IPS DF 6.9 (cell line): ENCODE results near the gene CRISP1.
"Not testable (repeated sequence)": the region's sequence is repeated elsewhere in the genome, so short reads cannot be mapped to it uniquely, and the experiment has no call there.

Experiments
- DNase-seq: peaks from one replicate; pipeline ENCODE4 v3.0.0-alpha.2; 2013; ENCODE audit warnings: low read depth, low spot score
- H3K27ac ChIP-seq: one replicate; pipeline ENCODE4 v1.5.1; 2013; ENCODE audit warnings: low read length, control low read depth
- H3K27me3 ChIP-seq: 2 replicates; pipeline ENCODE4 v1.6.1; 2013; ENCODE audit warnings: mild to moderate bottlenecking, low read length; ENCODE audit not compliant: control insufficient read depth, insufficient read depth
- H3K36me3 ChIP-seq: 2 replicates; pipeline ENCODE4 v1.6.1; 2013; ENCODE audit warnings: low read length; ENCODE audit not compliant: control insufficient read depth, insufficient read depth
- H3K4me1 ChIP-seq: 2 replicates; pipeline ENCODE4 v1.6.1; 2013; ENCODE audit warnings: low read length; ENCODE audit not compliant: control insufficient read depth, insufficient read depth
- H3K4me3 ChIP-seq: 2 replicates; pipeline ENCODE4 v1.5.1; 2013; ENCODE audit warnings: mild to moderate bottlenecking, low read length
- H3K9me3 ChIP-seq: 2 replicates; pipeline ENCODE4 v1.6.1; 2013; ENCODE audit warnings: low read length, inconsistent platforms; ENCODE audit not compliant: control insufficient read depth, insufficient read depth
- WGBS: extraction: QIAGEN DNeasy Blood & Tissue Kit; methylation state at CpG from one replicate; pipeline ENCODE4 v1.1.7; 2013; ENCODE audit warnings: mixed read lengths, missing lambda C conversion rate; ENCODE audit not compliant: insufficient read length, insufficient coverage; 5-methylcytosine and 5-hydroxymethylcytosine counted together

CRISP1 gene

DNA sequence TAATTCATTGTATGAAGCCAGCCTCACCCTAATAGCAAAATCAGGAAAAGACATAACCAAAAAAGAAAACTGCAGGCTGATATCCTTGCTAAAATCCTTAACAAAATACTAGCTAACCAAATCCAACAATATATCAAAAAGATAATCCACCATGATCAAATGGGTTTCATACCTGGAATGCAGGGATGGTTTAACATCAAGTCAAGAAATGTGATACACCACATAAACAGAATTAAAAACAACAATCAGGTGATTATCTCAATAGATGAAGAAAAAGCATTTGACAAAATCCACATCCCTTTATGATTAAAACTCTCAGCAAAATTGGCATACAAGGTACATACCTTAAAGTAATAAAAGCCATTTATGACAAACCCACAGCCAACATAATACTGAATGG, 29.2 kb upstream of the CRISP1 start:
- peaks cover 11% of the 10 kb centered on the region for H3K27me3 ChIP-seq
- H3K27ac ChIP-seq, H3K9me3 ChIP-seq, DNase-seq, H3K4me3 ChIP-seq, H3K4me1 ChIP-seq, H3K36me3 ChIP-seq: not testable (repeated sequence)

DNA sequence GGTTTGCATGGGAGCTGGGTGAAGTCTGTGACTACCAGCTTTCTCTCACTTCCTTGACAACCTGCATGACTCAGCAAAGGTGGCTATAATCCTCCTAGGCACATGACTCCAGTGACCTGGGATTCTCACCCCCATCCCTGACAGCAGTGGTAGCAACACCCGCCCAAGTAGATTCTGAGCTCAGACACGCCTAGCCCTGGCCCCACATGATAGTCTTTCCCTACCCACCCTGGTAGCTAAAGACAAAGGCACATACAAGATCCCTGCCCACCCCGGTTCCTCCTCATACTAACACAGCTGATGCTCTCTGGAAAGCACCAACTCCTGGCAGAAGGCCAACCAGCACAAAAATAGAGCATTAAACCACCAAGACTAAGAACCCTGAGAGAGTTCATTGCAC, 25.9 kb upstream of the CRISP1 start:
- WGBS: no CpG with 5 or more reads among the region's 3 CpGs
- Histone ChIP-seq H3K4me3 (no peak overlapping the region), H3K4me1 (no peaks in the 10 kb centered on the region), H3K9me3 (no peaks in the 10 kb centered on the region), H3K36me3 (no peaks in the 10 kb centered on the region), H3K27me3 (peaks cover 25% of the 10 kb centered on the region), H3K27ac (no peak overlapping the region)
- DNase-seq: no peak

DNA sequence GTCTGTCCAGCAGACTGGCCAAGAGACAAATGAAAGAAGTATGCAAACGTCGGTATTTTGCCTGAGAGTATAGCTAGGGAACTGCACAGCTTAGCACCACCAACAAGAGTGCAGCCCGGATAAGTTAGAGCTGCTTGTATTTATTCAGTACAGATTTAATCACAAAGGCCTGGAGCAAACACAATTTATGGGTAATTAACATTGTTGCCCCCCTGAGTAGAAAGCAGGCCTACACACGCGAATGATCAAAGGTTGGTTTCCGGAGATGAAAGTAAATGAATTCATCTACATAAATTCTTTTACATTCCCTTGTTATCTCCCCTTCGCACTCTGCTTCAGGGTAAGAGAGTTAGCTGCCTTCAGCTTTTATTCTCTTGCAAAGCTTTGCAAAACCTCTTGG, 24.7 kb upstream of the CRISP1 start:
- H3K36me3 ChIP-seq: no peaks in the 10 kb centered on the region
- WGBS: no CpG with 5 or more reads among the region's 7 CpGs
- H3K27me3 ChIP-seq: peaks cover 34% of the 10 kb centered on the region
- no peak overlapping the region for H3K4me3 ChIP-seq
- no peak for DNase-seq
- no peaks in the 10 kb centered on the region for H3K9me3 ChIP-seq
- no peak overlapping the region for H3K27ac ChIP-seq
- no peaks in the 10 kb centered on the region for H3K4me1 ChIP-seq

DNA sequence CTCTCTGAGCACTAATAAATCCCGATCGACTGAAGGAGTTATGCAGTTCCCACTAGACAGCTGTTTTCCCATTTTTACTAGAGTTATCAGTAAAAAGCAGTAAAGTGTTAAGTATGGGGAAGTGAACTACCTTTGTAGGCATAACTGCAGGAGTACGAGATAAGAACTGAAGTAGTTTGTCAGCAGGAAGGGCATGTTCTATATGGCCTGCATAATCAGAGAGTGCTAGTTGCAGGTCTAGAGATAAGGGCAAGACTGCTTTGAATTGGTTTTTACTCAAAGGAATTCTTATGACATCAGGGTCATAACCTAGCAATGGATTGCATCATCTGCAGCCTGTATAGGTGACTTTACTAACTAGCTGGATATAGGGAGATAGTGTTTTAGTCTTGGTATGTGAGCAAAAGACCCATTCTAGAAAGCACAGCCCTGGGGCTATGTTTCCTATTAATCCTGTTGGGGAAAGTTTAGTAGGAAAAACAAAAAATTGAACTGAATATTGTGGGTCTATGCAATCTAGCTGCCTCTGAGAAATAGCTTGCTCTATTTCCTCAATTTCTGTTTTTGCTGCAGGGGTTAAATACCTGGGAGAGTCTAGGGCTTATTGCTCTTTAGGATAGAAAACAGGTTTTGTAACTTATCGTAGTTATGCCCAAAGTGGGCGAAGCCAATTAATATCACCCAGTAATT, 22.6 kb upstream of the CRISP1 start:
- peaks cover 36% of the 10 kb centered on the region for H3K27me3 ChIP-seq
- no peak for DNase-seq
- WGBS: no CpG with 5 or more reads among the region's 5 CpGs
- H3K36me3 ChIP-seq: no peaks in the 10 kb centered on the region
- H3K9me3 ChIP-seq: no peaks in the 10 kb centered on the region
- H3K27ac ChIP-seq: no peak overlapping the region
- H3K4me1 ChIP-seq: no peaks in the 10 kb centered on the region
- H3K4me3 ChIP-seq: no peak overlapping the region

DNA sequence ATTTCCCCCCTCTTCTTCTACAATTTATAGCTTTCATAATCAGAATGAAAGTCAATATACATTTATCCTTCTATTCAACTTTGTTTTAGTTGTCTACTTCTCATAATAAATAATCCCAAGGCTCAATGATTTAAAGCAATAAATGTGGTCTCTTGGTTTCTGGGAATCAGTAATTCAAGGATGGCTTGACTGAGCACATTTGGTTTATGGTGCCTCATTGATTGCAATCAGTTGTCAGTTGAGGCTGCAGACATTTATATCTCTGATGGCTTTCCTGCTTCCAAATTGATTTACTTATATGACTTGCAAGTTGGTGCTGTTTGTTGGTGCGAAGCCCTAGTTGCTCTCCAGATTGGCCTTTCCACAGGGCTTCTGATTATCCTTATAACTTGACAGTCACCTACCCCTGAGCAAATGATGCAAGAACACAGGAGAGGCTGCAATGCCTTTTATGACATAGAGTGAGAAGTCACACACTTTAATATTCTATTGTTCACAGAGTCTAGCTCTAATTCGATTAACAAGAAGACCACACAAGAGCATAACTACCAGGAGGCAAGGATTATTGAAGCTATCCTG, 2.7 kb upstream of the CRISP1 start:
- no peak overlapping the region for H3K27ac ChIP-seq
- no peak overlapping the region for H3K4me3 ChIP-seq
- H3K36me3 ChIP-seq: no peaks in the 10 kb centered on the region
- H3K9me3 ChIP-seq: no peaks in the 10 kb centered on the region
- WGBS: no CpG with 5 or more reads among the region's 2 CpGs
- no peak for DNase-seq
- no peaks in the 10 kb centered on the region for H3K27me3 ChIP-seq
- H3K4me1 ChIP-seq: no peaks in the 10 kb centered on the region

DNA sequence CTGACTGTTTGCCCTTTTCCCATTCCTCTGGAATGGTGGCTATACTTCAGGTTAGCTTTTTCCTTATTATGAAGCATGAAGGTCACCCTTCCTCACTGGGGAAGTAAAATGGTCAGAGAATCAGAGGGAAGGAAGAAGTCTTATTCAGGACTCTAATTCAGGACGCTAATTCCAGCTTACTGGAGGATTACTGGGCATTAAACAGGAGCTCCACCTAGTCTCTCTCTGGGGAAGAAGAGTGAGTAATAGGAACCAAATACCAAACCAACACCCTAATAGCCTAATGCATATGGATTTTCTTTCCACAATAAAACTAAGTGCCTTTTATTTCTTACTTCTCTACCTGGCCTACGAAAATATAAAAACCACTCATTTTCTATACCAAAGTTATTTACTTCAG, 10.1 kb downstream of the CRISP1 start:
- Histone ChIP-seq H3K36me3 (no peaks in the 10 kb centered on the region), H3K4me1 (no peaks in the 10 kb centered on the region), H3K27me3 (no peaks in the 10 kb centered on the region), H3K4me3 (no peak overlapping the region), H3K27ac (no peak overlapping the region), H3K9me3 (no peaks in the 10 kb centered on the region)
- DNase-seq: no peak
- WGBS: 70% methylated on average over 1 of the region's 2 CpGs

DNA sequence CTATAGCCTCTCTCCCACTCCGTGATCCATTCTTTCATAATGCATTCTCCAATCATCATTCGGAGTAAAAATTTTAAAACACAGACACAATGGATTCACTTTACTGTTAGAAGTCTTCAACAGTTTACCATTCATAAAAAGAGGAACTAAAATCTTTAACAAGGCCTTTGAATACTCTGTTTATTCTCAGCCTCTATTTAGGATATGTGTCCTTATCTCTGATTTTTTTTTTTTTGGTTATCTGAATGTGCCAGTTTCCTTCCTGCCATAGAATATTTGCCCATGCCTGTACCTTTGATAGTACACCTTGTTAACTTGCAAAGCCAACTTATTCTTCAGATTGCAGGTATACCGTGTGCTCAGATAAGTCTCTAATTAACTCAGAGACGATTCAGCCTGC, 11.1 kb downstream of the CRISP1 start:
- no peak overlapping the region for H3K27ac ChIP-seq
- H3K4me1 ChIP-seq: no peaks in the 10 kb centered on the region
- H3K36me3 ChIP-seq: no peaks in the 10 kb centered on the region
- H3K27me3 ChIP-seq: no peaks in the 10 kb centered on the region
- DNase-seq: no peak
- WGBS: no CpG with 5 or more reads among the region's 4 CpGs
- no peaks in the 10 kb centered on the region for H3K9me3 ChIP-seq
- no peak overlapping the region for H3K4me3 ChIP-seq

DNA sequence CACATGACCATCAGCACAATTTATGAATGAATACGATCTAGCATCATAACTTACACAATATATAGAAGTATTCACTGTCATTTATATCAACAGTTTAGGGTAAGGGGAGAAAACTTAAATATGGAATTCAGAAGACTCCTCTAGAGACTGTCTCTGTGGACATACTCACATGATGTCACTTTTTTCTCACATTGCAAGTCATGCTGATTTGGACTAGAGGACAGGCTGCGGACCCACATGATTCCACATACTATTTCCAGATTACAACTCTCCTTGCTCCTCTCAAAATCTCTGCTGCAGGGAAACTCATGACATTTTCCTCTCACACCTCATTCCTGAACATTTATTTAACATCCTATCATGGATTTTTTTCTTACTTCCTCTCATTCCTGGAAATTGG, 13.4 kb downstream of the CRISP1 start:
- no CpG with 5 or more reads among the region's 2 CpGs for WGBS
- H3K36me3 ChIP-seq: no peaks in the 10 kb centered on the region
- H3K27me3 ChIP-seq: no peaks in the 10 kb centered on the region
- DNase-seq: no peak
- H3K4me3 ChIP-seq: no peak overlapping the region
- no peaks in the 10 kb centered on the region for H3K4me1 ChIP-seq
- H3K27ac ChIP-seq: no peak overlapping the region
- H3K9me3 ChIP-seq: no peaks in the 10 kb centered on the region

DNA sequence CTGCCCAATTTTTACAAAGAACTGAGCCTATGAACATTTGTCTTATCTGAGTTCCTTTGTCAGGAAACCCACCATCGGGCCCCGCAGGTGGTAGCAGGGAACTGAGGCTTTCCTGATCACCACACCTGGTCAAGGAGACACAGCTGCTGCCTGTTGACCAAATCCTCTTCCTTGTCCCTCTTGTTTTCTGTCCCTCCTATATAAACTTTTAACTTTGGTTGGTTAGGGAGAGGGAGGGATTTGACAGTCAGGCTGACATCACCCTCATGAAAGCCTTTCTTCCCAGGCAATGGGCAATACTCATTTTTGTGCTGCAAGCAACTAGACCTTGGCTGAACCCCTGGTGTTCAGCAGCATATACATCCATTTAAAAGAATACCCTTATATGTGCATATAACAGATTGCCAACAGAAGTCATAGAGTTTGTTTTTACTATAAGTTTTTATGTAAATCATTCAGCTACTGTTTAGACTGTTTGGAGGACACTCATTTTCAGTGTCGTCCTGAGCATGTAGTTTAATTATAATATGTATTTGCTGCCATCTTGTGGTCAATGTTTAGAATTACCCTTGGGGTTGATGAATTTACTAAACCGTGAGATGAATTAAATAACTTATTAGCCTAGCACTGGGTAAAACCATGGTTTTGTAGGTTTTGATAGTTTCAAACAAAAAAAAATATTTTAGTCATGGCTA, 17.0 kb downstream of the CRISP1 start:
- Histone ChIP-seq H3K27me3 (no peaks in the 10 kb centered on the region), H3K27ac (no peak overlapping the region), H3K9me3 (no peaks in the 10 kb centered on the region), H3K4me1 (no peaks in the 10 kb centered on the region), H3K36me3 (no peaks in the 10 kb centered on the region), H3K4me3 (no peak overlapping the region)
- no peak for DNase-seq
- no CpG with 5 or more reads among the region's 4 CpGs for WGBS

DNA sequence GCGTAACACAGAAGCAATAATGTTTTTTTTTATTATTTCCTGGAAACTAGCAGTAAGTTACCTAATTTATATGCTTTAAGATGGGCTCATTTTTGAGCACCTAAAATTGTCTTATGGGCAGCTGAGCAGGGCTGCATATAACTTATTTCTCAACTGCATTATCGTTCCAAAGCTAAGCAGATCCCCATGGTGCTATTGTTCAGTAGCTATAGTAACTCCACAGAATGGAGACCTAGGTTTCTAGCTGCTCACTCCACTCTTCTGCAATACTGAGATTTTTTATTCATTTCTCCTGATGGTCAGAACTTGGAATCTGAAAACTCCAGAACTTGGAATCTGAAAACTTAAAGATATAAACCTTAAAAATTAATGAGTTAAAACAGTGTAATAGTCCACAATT, 18.7 kb downstream of the CRISP1 start:
- no peak for DNase-seq
- WGBS: no CpG with 5 or more reads among the region's 2 CpGs
- no peaks in the 10 kb centered on the region for H3K36me3 ChIP-seq
- H3K4me1 ChIP-seq: no peaks in the 10 kb centered on the region
- no peaks in the 10 kb centered on the region for H3K9me3 ChIP-seq
- no peaks in the 10 kb centered on the region for H3K27me3 ChIP-seq
- no peak overlapping the region for H3K27ac ChIP-seq
- H3K4me3 ChIP-seq: no peak overlapping the region

DNA sequence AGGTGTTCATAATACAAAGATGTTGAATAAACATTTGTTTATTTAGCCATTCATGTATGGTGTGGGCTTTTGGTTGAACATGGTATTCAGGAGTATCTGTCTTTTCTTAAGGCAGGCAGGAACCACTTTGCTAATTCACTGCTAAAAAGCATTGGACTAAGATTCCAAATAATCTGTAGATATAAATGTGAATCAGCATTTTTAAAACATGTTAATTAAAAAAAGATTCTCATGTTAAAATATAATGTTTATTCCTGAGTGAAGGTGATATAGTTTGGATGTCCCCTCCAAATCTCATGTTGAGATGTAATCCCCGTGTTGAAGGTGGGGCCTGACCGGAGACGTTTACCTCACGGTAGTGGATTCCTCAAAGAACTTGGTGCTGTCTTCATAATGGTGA, 19.3 kb downstream of the CRISP1 start:
- H3K27ac ChIP-seq: no peak overlapping the region
- H3K9me3 ChIP-seq: no peaks in the 10 kb centered on the region
- no CpG with 5 or more reads among the region's 4 CpGs for WGBS
- no peaks in the 10 kb centered on the region for H3K27me3 ChIP-seq
- no peak overlapping the region for H3K4me3 ChIP-seq
- no peak for DNase-seq
- no peaks in the 10 kb centered on the region for H3K4me1 ChIP-seq
- no peaks in the 10 kb centered on the region for H3K36me3 ChIP-seq
